GM23338 (cell line): ENCODE data around the gene VPS13A.

Source experiments
- CREB1 ChIP-seq: fragments of 250-450 bp; sonication (Bioruptor Pico); IDR thresholded peaks from 2 replicates; pipeline ENCODE4 v1.5.0; 2020; ENCODE audit warnings: low read depth, mild to moderate bottlenecking, moderate library complexity
- EZH2 ChIP-seq: fragments of 200-600 bp; sonication (generic); IDR thresholded peaks from one replicate; pipeline ENCODE4 v1.8.0; 2017; ENCODE audit warnings: antibody characterized with exemption, mild to moderate bottlenecking, low read depth; ENCODE audit not compliant: unreplicated experiment
- EZH2phosphoT487 ChIP-seq: fragments of 200-600 bp; sonication (generic); IDR thresholded peaks from one replicate; pipeline ENCODE4 v1.8.1; 2018; ENCODE audit warnings: antibody characterized with exemption; ENCODE audit not compliant: unreplicated experiment
- JUNB ChIP-seq: IDR thresholded peaks from one replicate; pipeline ENCODE4 v1.6.1; 2016; ENCODE audit warnings: antibody characterized with exemption; ENCODE audit not compliant: unreplicated experiment
- NANOG ChIP-seq: IDR thresholded peaks from 2 replicates; pipeline ENCODE4 v1.6.1; 2016; ENCODE audit warnings: antibody characterized with exemption, borderline replicate concordance
- POLR2AphosphoS5 ChIP-seq: IDR thresholded peaks from 2 replicates; pipeline ENCODE4 v1.6.1; 2016; ENCODE audit warnings: antibody characterized with exemption, low read depth
- STAT1 ChIP-seq: IDR thresholded peaks from one replicate; pipeline ENCODE4 v1.6.1; 2016; ENCODE audit warnings: antibody characterized with exemption; ENCODE audit not compliant: unreplicated experiment
- ZNF114 ChIP-seq: fragments of 250-450 bp; sonication (Bioruptor Pico); IDR thresholded peaks from 2 replicates; pipeline ENCODE4 v1.5.0; 2020; ENCODE audit warnings: mild to moderate bottlenecking, moderate library complexity
- ZNF331 ChIP-seq: fragments of 250-450 bp; sonication (Bioruptor Pico); IDR thresholded peaks from 2 replicates; pipeline ENCODE4 v1.5.0; 2020; ENCODE audit warnings: low read depth, mild to moderate bottlenecking, moderate library complexity
- TF ChIP-seq, protein P1 (sequence below): IDR thresholded peaks from one replicate; pipeline ENCODE4 v1.6.1; 2018; ENCODE audit warnings: antibody characterized with exemption; ENCODE audit not compliant: unreplicated experiment
- TF ChIP-seq, protein P2 (sequence below), 2 experiments: fragments of 200-600 bp in 1 of 2; sonication (generic) in 1 of 2; conservative IDR thresholded peaks; 2 replicates each; pipeline versions ENCODE4 v1.5.1 to v1.6.1; 2016 to 2017; ENCODE audit warnings: antibody characterized with exemption in 2 of 2, low read depth in 2 of 2, mild to moderate bottlenecking in 2 of 2, moderate library complexity in 1 of 2
- TF ChIP-seq, protein P3 (sequence below): IDR thresholded peaks from 2 replicates; pipeline ENCODE4 v1.6.1; 2016; ENCODE audit warnings: antibody characterized with exemption

DNA sequence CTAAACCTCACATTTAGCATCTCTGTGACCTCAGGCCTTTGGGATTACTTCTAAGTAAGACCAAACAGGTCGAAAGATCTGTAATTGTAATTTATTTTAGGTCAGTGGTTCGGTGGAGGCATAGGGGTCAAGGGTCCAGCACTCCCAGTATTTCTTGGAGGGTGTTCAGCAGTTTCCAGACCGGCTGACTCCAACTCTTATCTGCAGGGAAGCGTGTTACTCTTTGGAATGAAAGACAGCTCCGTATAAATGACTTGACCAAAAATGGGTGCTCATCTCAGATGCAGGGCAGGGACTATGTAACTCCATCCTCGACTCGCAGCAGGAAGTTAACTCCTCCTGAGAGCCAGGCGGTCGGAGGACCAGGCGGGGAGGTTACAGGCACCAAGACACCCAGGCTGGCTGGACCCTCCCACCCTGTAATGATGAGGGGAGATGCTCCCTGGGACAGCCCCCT lies 620 bp upstream of the VPS13A start:
- TF ChIP-seq, protein P1, sequence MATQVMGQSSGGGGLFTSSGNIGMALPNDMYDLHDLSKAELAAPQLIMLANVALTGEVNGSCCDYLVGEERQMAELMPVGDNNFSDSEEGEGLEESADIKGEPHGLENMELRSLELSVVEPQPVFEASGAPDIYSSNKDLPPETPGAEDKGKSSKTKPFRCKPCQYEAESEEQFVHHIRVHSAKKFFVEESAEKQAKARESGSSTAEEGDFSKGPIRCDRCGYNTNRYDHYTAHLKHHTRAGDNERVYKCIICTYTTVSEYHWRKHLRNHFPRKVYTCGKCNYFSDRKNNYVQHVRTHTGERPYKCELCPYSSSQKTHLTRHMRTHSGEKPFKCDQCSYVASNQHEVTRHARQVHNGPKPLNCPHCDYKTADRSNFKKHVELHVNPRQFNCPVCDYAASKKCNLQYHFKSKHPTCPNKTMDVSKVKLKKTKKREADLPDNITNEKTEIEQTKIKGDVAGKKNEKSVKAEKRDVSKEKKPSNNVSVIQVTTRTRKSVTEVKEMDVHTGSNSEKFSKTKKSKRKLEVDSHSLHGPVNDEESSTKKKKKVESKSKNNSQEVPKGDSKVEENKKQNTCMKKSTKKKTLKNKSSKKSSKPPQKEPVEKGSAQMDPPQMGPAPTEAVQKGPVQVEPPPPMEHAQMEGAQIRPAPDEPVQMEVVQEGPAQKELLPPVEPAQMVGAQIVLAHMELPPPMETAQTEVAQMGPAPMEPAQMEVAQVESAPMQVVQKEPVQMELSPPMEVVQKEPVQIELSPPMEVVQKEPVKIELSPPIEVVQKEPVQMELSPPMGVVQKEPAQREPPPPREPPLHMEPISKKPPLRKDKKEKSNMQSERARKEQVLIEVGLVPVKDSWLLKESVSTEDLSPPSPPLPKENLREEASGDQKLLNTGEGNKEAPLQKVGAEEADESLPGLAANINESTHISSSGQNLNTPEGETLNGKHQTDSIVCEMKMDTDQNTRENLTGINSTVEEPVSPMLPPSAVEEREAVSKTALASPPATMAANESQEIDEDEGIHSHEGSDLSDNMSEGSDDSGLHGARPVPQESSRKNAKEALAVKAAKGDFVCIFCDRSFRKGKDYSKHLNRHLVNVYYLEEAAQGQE = no peak
- TF ChIP-seq CREB1 (CRISPR knock-in tag) (no peak), EZH2phosphoT487 (no peak), POLR2AphosphoS5 (no peak), ZNF114 (no peak), EZH2 (no peak), JUNB (no peak), NANOG (no peak), ZNF331 (CRISPR knock-in tag) (no peak), STAT1 (no peak)
- TF ChIP-seq, protein P2, sequence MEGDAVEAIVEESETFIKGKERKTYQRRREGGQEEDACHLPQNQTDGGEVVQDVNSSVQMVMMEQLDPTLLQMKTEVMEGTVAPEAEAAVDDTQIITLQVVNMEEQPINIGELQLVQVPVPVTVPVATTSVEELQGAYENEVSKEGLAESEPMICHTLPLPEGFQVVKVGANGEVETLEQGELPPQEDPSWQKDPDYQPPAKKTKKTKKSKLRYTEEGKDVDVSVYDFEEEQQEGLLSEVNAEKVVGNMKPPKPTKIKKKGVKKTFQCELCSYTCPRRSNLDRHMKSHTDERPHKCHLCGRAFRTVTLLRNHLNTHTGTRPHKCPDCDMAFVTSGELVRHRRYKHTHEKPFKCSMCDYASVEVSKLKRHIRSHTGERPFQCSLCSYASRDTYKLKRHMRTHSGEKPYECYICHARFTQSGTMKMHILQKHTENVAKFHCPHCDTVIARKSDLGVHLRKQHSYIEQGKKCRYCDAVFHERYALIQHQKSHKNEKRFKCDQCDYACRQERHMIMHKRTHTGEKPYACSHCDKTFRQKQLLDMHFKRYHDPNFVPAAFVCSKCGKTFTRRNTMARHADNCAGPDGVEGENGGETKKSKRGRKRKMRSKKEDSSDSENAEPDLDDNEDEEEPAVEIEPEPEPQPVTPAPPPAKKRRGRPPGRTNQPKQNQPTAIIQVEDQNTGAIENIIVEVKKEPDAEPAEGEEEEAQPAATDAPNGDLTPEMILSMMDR (conservative IDR thresholded peaks at IDR 0.05; ENCODE audit: low read depth in 2 of 2) = no peak
- TF ChIP-seq, protein P3, sequence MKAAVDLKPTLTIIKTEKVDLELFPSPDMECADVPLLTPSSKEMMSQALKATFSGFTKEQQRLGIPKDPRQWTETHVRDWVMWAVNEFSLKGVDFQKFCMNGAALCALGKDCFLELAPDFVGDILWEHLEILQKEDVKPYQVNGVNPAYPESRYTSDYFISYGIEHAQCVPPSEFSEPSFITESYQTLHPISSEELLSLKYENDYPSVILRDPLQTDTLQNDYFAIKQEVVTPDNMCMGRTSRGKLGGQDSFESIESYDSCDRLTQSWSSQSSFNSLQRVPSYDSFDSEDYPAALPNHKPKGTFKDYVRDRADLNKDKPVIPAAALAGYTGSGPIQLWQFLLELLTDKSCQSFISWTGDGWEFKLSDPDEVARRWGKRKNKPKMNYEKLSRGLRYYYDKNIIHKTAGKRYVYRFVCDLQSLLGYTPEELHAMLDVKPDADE = no peak
